Activated CD4-positive, alpha-beta memory T cell treated with anti-CD3 and anti-CD28 coated beads for 36 hours (primary cell): Measurements from ENCODE around the gene ASB6. TPM values are rescaled to one million over a fixed set of nuclear protein-coding genes. Genes with fewer than 3 reads are reported as not detected.
"Not testable (repeated sequence)": the region's sequence is repeated elsewhere in the genome, so short reads cannot be mapped to it uniquely, and the experiment has no call there.

Experiments
- CTCF ChIA-PET: fragments of 350-600 bp; sonication (Branson Sonifier 250); formaldehyde crosslinking; loops from one replicate; lab custom pipeline; 2021; ENCODE audit warnings: antibody characterized with exemption, inconsistent platforms; lab: Charles Lee
- POLR2A ChIA-PET: fragments of 350-600 bp; sonication (Branson Sonifier 250); formaldehyde crosslinking; loops from one replicate; lab custom pipeline; 2021; ENCODE audit warnings: antibody characterized with exemption; lab: Charles Lee
- DNase-seq: peaks from one replicate; pipeline ENCODE4 v3.0.0-alpha.2; 2020
- H3K27ac Mint-ChIP-seq: one replicate; pipeline ENCODE4 v1.8.0; 2021; ENCODE audit warnings: mixed read lengths
- H3K27me3 Mint-ChIP-seq: one replicate; pipeline ENCODE4 v1.8.0; 2021; ENCODE audit warnings: mixed read lengths
- H3K36me3 Mint-ChIP-seq: one replicate; pipeline ENCODE4 v1.8.0; 2021; ENCODE audit warnings: mixed read lengths
- H3K4me1 Mint-ChIP-seq: one replicate; pipeline ENCODE4 v1.8.0; 2021; ENCODE audit warnings: low read depth, mixed read lengths
- H3K4me3 Mint-ChIP-seq: one replicate; pipeline ENCODE4 v1.8.0; 2021; ENCODE audit warnings: mild to moderate bottlenecking, mixed read lengths
- H3K9me3 Mint-ChIP-seq: one replicate; pipeline ENCODE4 v1.8.0; 2021; ENCODE audit warnings: mixed read lengths
- intact Hi-C: fragments of 100-400 bp; cut with micrococcal nuclease; formaldehyde crosslinking; loops from one replicate; pipeline ENCODE4 v1.15.1; 2023
- total RNA-seq, 2 experiments: library from RNA; stranded (reverse); gene quantifications; one replicate each; pipeline ENCODE4 v1.2.3, GENCODE V29; 2021

The ASB6 gene
- total RNA-seq, 2 experiments from 2014 or later, result 14.1 to 15.7 TPM

- H3K36me3 Mint-ChIP-seq, result no peaks in the 10 kb centered on the region
- H3K4me3 Mint-ChIP-seq, result no peak overlapping the region
- DNase-seq, result peak; percentile 49
- H3K4me1 Mint-ChIP-seq, result peaks cover 29% of the 10 kb centered on the region
- POLR2A ChIA-PET, result interaction anchor here (0.6 kb wide), 1 partner anchor 23 kb away, joined by 3 read pairs; no protein-coding TSS in a partner anchor
- CTCF ChIA-PET, result interaction anchor here (1.7 kb wide), 1 partner anchor 471 kb away, joined by 3 read pairs; no protein-coding TSS in a partner anchor
- no peak overlapping the region for H3K27ac Mint-ChIP-seq
- intact Hi-C loops, result loop anchor here (10.0 kb wide), 1 partner anchor 218 kb away; no protein-coding TSS in a partner anchor
- peaks cover 2% of the 10 kb centered on the region for H3K27me3 Mint-ChIP-seq
- H3K9me3 Mint-ChIP-seq, result no peaks in the 10 kb centered on the region
Observed at GRCh38 chr9:129602598-129603415, 39.1 kb downstream of the ASB6 start.

- no peak for DNase-seq
- peaks cover 24% of the 10 kb centered on the region for H3K4me1 Mint-ChIP-seq
- no peak overlapping the region for H3K27ac Mint-ChIP-seq
- ChIA-PET CTCF (no interaction called here), POLR2A (no interaction called here)
- intact Hi-C loops, result loop anchor here (10.0 kb wide), 1 partner anchor 216 kb away; no protein-coding TSS in a partner anchor
- no peaks in the 10 kb centered on the region for H3K9me3 Mint-ChIP-seq
- H3K4me3 Mint-ChIP-seq, result no peak overlapping the region
- peaks cover 2% of the 10 kb centered on the region for H3K27me3 Mint-ChIP-seq
- H3K36me3 Mint-ChIP-seq, result no peaks in the 10 kb centered on the region
Observed at GRCh38 chr9:129601082-129601674, 40.8 kb downstream of the ASB6 start.

GRCh38 chr9:129598089-129598596 lies 43.8 kb downstream of the ASB6 start:
- intact Hi-C loops, result no loop called here
- POLR2A ChIA-PET, result interaction anchor here (3.3 kb wide), 1 partner anchor 14 kb away, joined by 12 read pairs; no protein-coding TSS in a partner anchor
- no peaks in the 10 kb centered on the region for H3K36me3 Mint-ChIP-seq
- H3K4me3 Mint-ChIP-seq, result peak overlapping the region; percentile 23
- CTCF ChIA-PET, result interaction anchor here (1.6 to 3.3 kb wide), 3 partner anchors 8 to 459 kb away, joined by 3 to 8 read pairs (median 7); no protein-coding TSS in a partner anchor
- H3K9me3 Mint-ChIP-seq, result no peaks in the 10 kb centered on the region
- H3K4me1 Mint-ChIP-seq, result peaks cover 17% of the 10 kb centered on the region
- H3K27ac Mint-ChIP-seq, result no peak overlapping the region
- no peak for DNase-seq
- peaks cover 2% of the 10 kb centered on the region for H3K27me3 Mint-ChIP-seq

- Mint-ChIP-seq H3K4me3 (peak overlapping the region; percentile 23), H3K27me3 (peaks cover 2% of the 10 kb centered on the region), H3K36me3 (no peaks in the 10 kb centered on the region), H3K9me3 (no peaks in the 10 kb centered on the region), H3K27ac (no peak overlapping the region), H3K4me1 (peaks cover 14% of the 10 kb centered on the region)
- peak; percentile 55 for DNase-seq
- intact Hi-C loops, result no loop called here
- CTCF ChIA-PET, result interaction anchor here (1.2 to 3.3 kb wide), 5 partner anchors 9 to 466 kb away, joined by 3 to 9 read pairs (median 7); no protein-coding TSS in a partner anchor
- POLR2A ChIA-PET, result interaction anchor here (1.0 to 3.3 kb wide), 4 partner anchors 12 to 457 kb away, joined by 3 to 12 read pairs (median 4); no protein-coding TSS in a partner anchor
Observed at GRCh38 chr9:129597355-129598088, 44.4 kb downstream of the ASB6 start.

- Mint-ChIP-seq H3K36me3 (no peaks in the 10 kb centered on the region), H3K4me1 (peaks cover 14% of the 10 kb centered on the region), H3K27ac (no peak overlapping the region), H3K9me3 (no peaks in the 10 kb centered on the region), H3K4me3 (peak overlapping the region; percentile 24), H3K27me3 (peaks cover 2% of the 10 kb centered on the region)
- ChIA-PET CTCF (interaction anchor here (0.8 to 3.3 kb wide), 7 partner anchors 10 to 465 kb away, joined by 3 to 9 read pairs (median 4); partner anchors contain the start of gene IER5L), POLR2A (interaction anchor here (1.0 to 3.3 kb wide), 4 partner anchors 13 to 457 kb away, joined by 3 to 12 read pairs (median 4); no protein-coding TSS in a partner anchor)
- intact Hi-C loops, result no loop called here
- DNase-seq, result no peak
Observed at GRCh38 chr9:129596541-129597331, 45.2 kb downstream of the ASB6 start.

- intact Hi-C loops, result no loop called here
- H3K27me3 Mint-ChIP-seq, result peaks cover 2% of the 10 kb centered on the region
- ChIA-PET CTCF (interaction anchor here (0.8 to 3.3 kb wide), 5 partner anchors 15 to 464 kb away, joined by 3 to 9 read pairs (median 4); partner anchors contain the start of gene IER5L), POLR2A (interaction anchor here (3.3 kb wide), 1 partner anchor 12 kb away, joined by 12 read pairs; no protein-coding TSS in a partner anchor)
- H3K9me3 Mint-ChIP-seq, result no peaks in the 10 kb centered on the region
- H3K27ac Mint-ChIP-seq, result no peak overlapping the region
- peaks cover 14% of the 10 kb centered on the region for H3K4me1 Mint-ChIP-seq
- DNase-seq, result no peak
- H3K36me3 Mint-ChIP-seq, result no peaks in the 10 kb centered on the region
- H3K4me3 Mint-ChIP-seq, result peak overlapping the region; percentile 24
Observed at GRCh38 chr9:129595903-129596540, 45.9 kb downstream of the ASB6 start.

- Mint-ChIP-seq H3K4me3 (no peak overlapping the region), H3K4me1 (peaks cover 14% of the 10 kb centered on the region), H3K9me3 (no peaks in the 10 kb centered on the region), H3K27ac (no peak overlapping the region), H3K36me3 (no peaks in the 10 kb centered on the region), H3K27me3 (peaks cover 2% of the 10 kb centered on the region)
- no peak for DNase-seq
- POLR2A ChIA-PET, result interaction anchor here (3.3 kb wide), 1 partner anchor 11 kb away, joined by 12 read pairs; no protein-coding TSS in a partner anchor
- intact Hi-C loops, result no loop called here
- CTCF ChIA-PET, result interaction anchor here (1.4 kb wide), 1 partner anchor 452 kb away, joined by 4 read pairs; no protein-coding TSS in a partner anchor
Observed at GRCh38 chr9:129595311-129595741, 46.6 kb downstream of the ASB6 start.

- Mint-ChIP-seq H3K4me1 (peaks cover 14% of the 10 kb centered on the region), H3K4me3 (no peak overlapping the region), H3K27me3 (peaks cover 2% of the 10 kb centered on the region), H3K27ac (no peak overlapping the region), H3K9me3 (no peaks in the 10 kb centered on the region), H3K36me3 (no peaks in the 10 kb centered on the region)
- CTCF ChIA-PET, result no interaction called here
- no peak for DNase-seq
- POLR2A ChIA-PET, result no interaction called here
- intact Hi-C loops, result no loop called here
Observed at GRCh38 chr9:129594632-129595031, 47.3 kb downstream of the ASB6 start.

GRCh38 chr9:129592790-129593189 lies 49.2 kb downstream of the ASB6 start:
- DNase-seq, intact Hi-C loops, H3K4me3 Mint-ChIP-seq, H3K9me3 Mint-ChIP-seq, H3K4me1 Mint-ChIP-seq, H3K27ac Mint-ChIP-seq, H3K27me3 Mint-ChIP-seq, H3K36me3 Mint-ChIP-seq, POLR2A ChIA-PET: not testable (repeated sequence)
- CTCF ChIA-PET, result interaction anchor here (1.1 to 1.3 kb wide), 3 partner anchors 31 to 453 kb away, joined by 3 to 4 read pairs (median 4); no protein-coding TSS in a partner anchor

GRCh38 chr9:129591916-129592315 lies 50.0 kb downstream of the ASB6 start:
- Mint-ChIP-seq H3K27me3 (no peaks in the 10 kb centered on the region), H3K4me3 (no peak overlapping the region), H3K36me3 (no peaks in the 10 kb centered on the region), H3K9me3 (no peaks in the 10 kb centered on the region), H3K4me1 (peaks cover 7% of the 10 kb centered on the region), H3K27ac (no peak overlapping the region)
- ChIA-PET POLR2A (interaction anchor here (0.6 kb wide), 1 partner anchor 91 kb away, joined by 4 read pairs; no protein-coding TSS in a partner anchor), CTCF (interaction anchor here (1.1 kb wide), 1 partner anchor 14 kb away, joined by 3 read pairs; no protein-coding TSS in a partner anchor)
- no peak for DNase-seq
- intact Hi-C loops, result no loop called here
